H9 (cell line): Measurements from ENCODE around the gene GSK3A. TPM values are rescaled to one million over a fixed set of nuclear protein-coding genes. Genes with fewer than 3 reads are reported as not detected.

Source experiments
- DNase-seq: peaks from one replicate; pipeline ENCODE4 v3.0.0-alpha.2; 2017
- H2AFZ ChIP-seq: one replicate; pipeline ENCODE4 v1.6.1; 2013; ENCODE audit warnings: mild to moderate bottlenecking, low read length, control low read depth, moderate library complexity
- H2AK5ac ChIP-seq: 2 replicates; pipeline ENCODE4 v1.6.1; 2013; ENCODE audit warnings: low read length, control low read depth, mixed read lengths; ENCODE audit not compliant: insufficient read length
- H2BK120ac ChIP-seq: one replicate; pipeline ENCODE4 v1.6.1; 2013; ENCODE audit warnings: low read depth, mild to moderate bottlenecking, low read length, control low read depth, inconsistent platforms; ENCODE audit not compliant: poor library complexity, severe bottlenecking
- H2BK12ac ChIP-seq: 2 replicates; pipeline ENCODE4 v1.6.1; 2013; ENCODE audit warnings: low read length, control low read depth, mixed read lengths, low read depth; ENCODE audit not compliant: insufficient read length
- H2BK15ac ChIP-seq: 2 replicates; pipeline ENCODE4 v1.6.1; 2013; ENCODE audit warnings: low read depth, low read length, control low read depth
- H2BK20ac ChIP-seq: one replicate; pipeline ENCODE4 v1.6.1; 2013; ENCODE audit warnings: low read depth, mild to moderate bottlenecking, low read length, control low read depth, inconsistent platforms; ENCODE audit not compliant: poor library complexity, severe bottlenecking
- H2BK5ac ChIP-seq: 2 replicates; pipeline ENCODE4 v1.6.1; 2013; ENCODE audit warnings: low read length, control low read depth, mixed read lengths; ENCODE audit not compliant: insufficient read length
- H3K14ac ChIP-seq: 2 replicates; pipeline ENCODE4 v1.6.1; 2013; ENCODE audit warnings: low read length, control low read depth; ENCODE audit not compliant: insufficient read depth
- H3K18ac ChIP-seq: 2 replicates; pipeline ENCODE4 v1.6.1; 2013; ENCODE audit warnings: low read depth, mild to moderate bottlenecking, mixed read lengths, low read length, control low read depth; ENCODE audit not compliant: insufficient read length
- H3K23ac ChIP-seq: 2 replicates; pipeline ENCODE4 v1.6.1; 2013; ENCODE audit warnings: low read length, control low read depth, mixed read lengths, low read depth; ENCODE audit not compliant: insufficient read length
- H3K23me2 ChIP-seq: 2 replicates; pipeline ENCODE4 v1.6.1; 2013; ENCODE audit warnings: low read depth, mild to moderate bottlenecking, mixed read lengths, low read length, control low read depth; ENCODE audit not compliant: insufficient read length, poor library complexity, severe bottlenecking
- H3K27ac ChIP-seq: 2 replicates; pipeline ENCODE4 v1.5.1; 2013; ENCODE audit warnings: low read length, control low read depth, mixed read lengths, low read depth; ENCODE audit not compliant: insufficient read length
- H3K27me3 ChIP-seq: 2 replicates; pipeline ENCODE4 v1.6.1; 2013; ENCODE audit warnings: low read length, control low read depth, inconsistent platforms; ENCODE audit not compliant: insufficient read depth
- H3K4ac ChIP-seq: 2 replicates; pipeline ENCODE4 v1.6.1; 2013; ENCODE audit warnings: low read depth, mild to moderate bottlenecking, control low read depth, inconsistent platforms, low read length, moderate library complexity
- H3K4me1 ChIP-seq: 2 replicates; pipeline ENCODE4 v1.6.1; 2013; ENCODE audit warnings: low read length, control low read depth, inconsistent platforms; ENCODE audit not compliant: insufficient read depth
- H3K4me2 ChIP-seq: 2 replicates; pipeline ENCODE4 v1.6.1; 2013; ENCODE audit warnings: low read length, control low read depth, mixed read lengths; ENCODE audit not compliant: insufficient read length, insufficient read depth
- H3K56ac ChIP-seq: 2 replicates; pipeline ENCODE4 v1.6.1; 2013; ENCODE audit warnings: low read depth, mild to moderate bottlenecking, mixed read lengths, low read length, control low read depth; ENCODE audit not compliant: insufficient read length
- H3K79me1 ChIP-seq: 2 replicates; pipeline ENCODE4 v1.6.1; 2013; ENCODE audit warnings: low read depth, mild to moderate bottlenecking, moderate library complexity, low read length, control low read depth, inconsistent platforms; ENCODE audit not compliant: insufficient read depth, poor library complexity, severe bottlenecking
- H3K79me2 ChIP-seq: 2 replicates; pipeline ENCODE4 v1.6.1; 2013; ENCODE audit warnings: low read length, control low read depth, inconsistent platforms; ENCODE audit not compliant: insufficient read depth
- H3K9ac ChIP-seq: 2 replicates; pipeline ENCODE4 v1.6.1; 2013; ENCODE audit warnings: low read length, control low read depth, mixed read lengths; ENCODE audit not compliant: insufficient read length; ENCODE audit errors: extremely low read depth
- H3K9me3 ChIP-seq: one replicate; pipeline ENCODE4 v1.6.1; 2013; ENCODE audit warnings: low read depth, low read length, inconsistent platforms; ENCODE audit not compliant: control insufficient read depth
- H3T11ph ChIP-seq: one replicate; pipeline ENCODE4 v1.6.1; 2013; ENCODE audit warnings: mild to moderate bottlenecking, low read length, control low read depth, inconsistent platforms
- H4K20me1 ChIP-seq: one replicate; pipeline ENCODE4 v1.6.1; 2013; ENCODE audit not compliant: control insufficient read depth, insufficient read length, insufficient read depth
- H4K5ac ChIP-seq: 2 replicates; pipeline ENCODE4 v1.6.1; 2013; ENCODE audit warnings: low read depth, mild to moderate bottlenecking, mixed read lengths, low read length, control low read depth; ENCODE audit not compliant: insufficient read length
- H4K8ac ChIP-seq: replicated peaks from 2 replicates; pipeline ENCODE4 v1.6.1; 2013; ENCODE audit warnings: low read length, control low read depth, mixed read lengths, low read depth; ENCODE audit not compliant: insufficient read length
- H4K91ac ChIP-seq: 2 replicates; pipeline ENCODE4 v1.6.1; 2013; ENCODE audit warnings: low read depth, mild to moderate bottlenecking, moderate library complexity, mixed read lengths, low read length, control low read depth; ENCODE audit not compliant: insufficient read length
- H3K27ac Mint-ChIP-seq, 3 experiments: 2 replicates in 2 of 3; 3 replicates in 1 of 3; pipeline ENCODE4 v1.8.0; 2020 to 2021; ENCODE audit warnings: mixed read lengths in 3 of 3, mild to moderate bottlenecking in 1 of 3, moderate library complexity in 1 of 3
- H3K27me3 Mint-ChIP-seq: 2 replicates; pipeline ENCODE4 v1.8.0; 2021; ENCODE audit warnings: low read depth, mild to moderate bottlenecking, moderate library complexity, mixed read lengths
- H3K36me3 Mint-ChIP-seq, 3 experiments: 2 replicates in 2 of 3; 3 replicates in 1 of 3; pipeline ENCODE4 v1.8.0; 2020 to 2021; ENCODE audit warnings: low read depth in 3 of 3, mixed read lengths in 3 of 3; ENCODE audit not compliant: insufficient read depth in 1 of 3
- H3K4me1 Mint-ChIP-seq, 2 experiments: 2 replicates each; pipeline ENCODE4 v1.8.0; 2020; ENCODE audit warnings: mixed read lengths in 2 of 2
- H3K4me3 Mint-ChIP-seq, 2 experiments: 2 replicates in 1 of 2; 3 replicates in 1 of 2; pipeline ENCODE4 v1.8.0; 2020 to 2021; ENCODE audit warnings: mild to moderate bottlenecking in 2 of 2, mixed read lengths in 2 of 2, moderate library complexity in 1 of 2
- H3K9me3 Mint-ChIP-seq, 2 experiments: 2 replicates in 1 of 2; 3 replicates in 1 of 2; pipeline ENCODE4 v1.8.0; 2020; ENCODE audit warnings: mild to moderate bottlenecking in 2 of 2, mixed read lengths in 2 of 2, moderate library complexity in 1 of 2
- CTCF ChIP-seq: fragments of 200-600 bp; sonication (generic); conservative IDR thresholded peaks from 3 replicates; pipeline ENCODE4 v1.8.0; 2021; ENCODE audit warnings: antibody characterized with exemption, mild to moderate bottlenecking
- WGBS: extraction: QIAGEN DNeasy Blood & Tissue Kit; methylation state at CpG from one replicate; pipeline ENCODE4 v1.1.7; 2013; ENCODE audit warnings: missing lambda C conversion rate, low lambda C conversion rate, mixed read lengths; ENCODE audit not compliant: insufficient read length; ENCODE audit errors: extremely low coverage; 5-methylcytosine and 5-hydroxymethylcytosine counted together
- total RNA-seq: library from RNA; stranded (reverse); gene quantifications from 2 replicates; pipeline ENCODE4 v1.2.1, GENCODE V29; 2021

GSK3A gene
- total RNA-seq, 1 experiment from 2014 or later, result 52.4 TPM

DNA sequence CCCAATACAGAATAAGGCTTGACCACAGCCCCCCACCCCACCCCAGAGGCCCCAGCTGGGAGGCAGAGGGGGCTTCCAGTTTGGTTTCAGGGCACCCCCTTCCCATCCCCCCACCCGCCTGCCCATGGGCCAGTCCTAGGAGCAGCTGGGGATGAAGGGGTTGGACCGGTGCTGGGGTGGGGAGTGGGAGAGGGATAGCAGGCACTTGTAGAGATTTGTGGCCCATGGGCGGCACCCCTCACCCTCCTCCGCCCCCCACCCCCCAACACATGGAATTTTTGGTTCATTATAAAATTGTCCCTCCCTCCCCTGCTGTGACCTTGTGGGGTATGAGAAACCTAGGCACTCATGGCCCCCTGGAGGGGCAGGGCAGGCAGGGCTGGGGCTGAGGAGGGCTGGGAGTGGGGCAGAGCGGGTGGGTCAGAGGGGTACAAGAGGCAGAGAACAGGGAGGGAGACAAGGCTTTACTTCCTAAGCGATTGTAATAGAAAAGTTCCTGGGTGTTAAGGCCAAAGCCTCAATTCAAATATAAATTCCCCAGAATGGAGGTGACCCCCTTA, 5.3 kb upstream of the GSK3A start:
- TF ChIP-seq CTCF, result no peak
- H3K4ac ChIP-seq, result no peak overlapping the region
- H3K36me3 Mint-ChIP-seq, result peaks cover 5 to 26% (median 18%) of the 10 kb centered on the region in 3 experiments; a peak in 6 of 7 replicates
- peaks cover 3% of the 10 kb centered on the region; the same call in 1 of the 2 replicates for H3K79me2 ChIP-seq
- no peak overlapping the region for H2AK5ac ChIP-seq
- H3K9me3 Mint-ChIP-seq, result no peaks in the 10 kb centered on the region
- H3K27me3 ChIP-seq, result no peaks in the 10 kb centered on the region
- H3K23me2 ChIP-seq, result peaks cover 7% of the 10 kb centered on the region
- no peak overlapping the region for H3T11ph ChIP-seq
- no peak overlapping the region for H3K4me2 ChIP-seq
- DNase-seq, result no peak
- H2AFZ ChIP-seq, result no peak overlapping the region
- WGBS, result no CpG with 5 or more reads among the region's 6 CpGs
- H3K27ac Mint-ChIP-seq, result no peak overlapping the region
- no peaks in the 10 kb centered on the region for H3K9me3 ChIP-seq
- H2BK20ac ChIP-seq, result no peak overlapping the region
- no peak overlapping the region for H3K14ac ChIP-seq
- H3K27ac ChIP-seq, result no peak overlapping the region
- no peak overlapping the region for H2BK15ac ChIP-seq
- no peak overlapping the region for H2BK5ac ChIP-seq
- no peaks in the 10 kb centered on the region; the same call in 1 of the 2 replicates for H3K27me3 Mint-ChIP-seq
- H3K79me1 ChIP-seq, result no peaks in the 10 kb centered on the region
- no peak overlapping the region for H2BK12ac ChIP-seq
- peaks cover 6% of the 10 kb centered on the region; the same call in 1 of the 2 replicates for H3K4me1 ChIP-seq
- H3K23ac ChIP-seq, result no peak overlapping the region
- no peak overlapping the region for H4K91ac ChIP-seq
- H2BK120ac ChIP-seq, result no peak overlapping the region
- H3K4me3 Mint-ChIP-seq, result no peak overlapping the region
- no peak overlapping the region for H4K5ac ChIP-seq
- no peak overlapping the region for H3K56ac ChIP-seq
- H3K9ac ChIP-seq, result no peak overlapping the region
- H3K18ac ChIP-seq, result no peak overlapping the region
- no peak overlapping the region for H4K8ac ChIP-seq
- H4K20me1 ChIP-seq, result no peaks in the 10 kb centered on the region
- peaks cover 35 to 51% of the 10 kb centered on the region in 2 experiments for H3K4me1 Mint-ChIP-seq
